Liver (tissue), 9 donors: ENCODE measurements around the gene RSRC1. TPM values are rescaled to one million over a fixed set of nuclear protein-coding genes. Genes with fewer than 3 reads are reported as not detected.

Experiments
- DNase-seq: peaks from one replicate; pipeline ENCODE4 v3.0.0-alpha.2; 2017; ENCODE audit warnings: low spot score
- H3K27ac ChIP-seq, 2 donors: one replicate each; pipeline ENCODE4 v1.7.0; 2013; ENCODE audit warnings: inconsistent platforms in 2 of 2, low read length in 2 of 2, control low read depth in 1 of 2, low read depth in 1 of 2, mild to moderate bottlenecking in 1 of 2
- H3K27me3 ChIP-seq, 4 donors: one replicate each; pipeline versions ENCODE4 v1.6.1 to v1.7.0; 2013; ENCODE audit warnings: low read length in 3 of 4, inconsistent platforms in 1 of 4, mild to moderate bottlenecking in 1 of 4, moderate library complexity in 1 of 4; ENCODE audit not compliant: control insufficient read depth in 4 of 4, insufficient read depth in 4 of 4
- H3K36me3 ChIP-seq, 4 donors: one replicate each; pipeline versions ENCODE4 v1.6.1 to v1.7.0; 2013; ENCODE audit warnings: low read length in 3 of 4, mild to moderate bottlenecking in 3 of 4, low read depth in 1 of 4, moderate library complexity in 1 of 4; ENCODE audit not compliant: control insufficient read depth in 4 of 4, insufficient read depth in 3 of 4
- H3K4me1 ChIP-seq, 4 donors: one replicate each; pipeline versions ENCODE4 v1.6.1 to v1.7.0; 2013; ENCODE audit warnings: low read length in 3 of 4, mild to moderate bottlenecking in 3 of 4, moderate library complexity in 1 of 4; ENCODE audit not compliant: control insufficient read depth in 4 of 4, insufficient read depth in 4 of 4
- H3K4me3 ChIP-seq, 3 donors: one replicate each; pipeline versions ENCODE4 v1.6.1 to v1.7.0; 2013; ENCODE audit warnings: low read length in 3 of 3, control low read depth in 1 of 3, low read depth in 1 of 3, mild to moderate bottlenecking in 1 of 3
- H3K9ac ChIP-seq, 2 donors: one replicate each; pipeline ENCODE4 v1.7.0; 2013; ENCODE audit warnings: low read length in 2 of 2, mild to moderate bottlenecking in 2 of 2, moderate library complexity in 2 of 2, control low read depth in 1 of 2, low read depth in 1 of 2
- H3K9me3 ChIP-seq, 4 donors: one replicate each; pipeline versions ENCODE4 v1.6.1 to v1.7.0; 2013; ENCODE audit warnings: low read length in 3 of 4; ENCODE audit not compliant: control insufficient read depth in 4 of 4
- CTCF ChIP-seq: fragments of 150-350 bp; IDR thresholded peaks from 2 replicates; pipeline ENCODE4 v1.5.1; 2017; ENCODE audit warnings: improper control_type of control experiment, low read depth, low read length; ENCODE audit not compliant: missing input control
- FOXA1 ChIP-seq: IDR thresholded peaks from 2 replicates; pipeline ENCODE4 v1.6.1; 2016; ENCODE audit warnings: antibody characterized with exemption
- HNF4A ChIP-seq, 2 donors: conservative IDR thresholded peaks; 2 replicates each; pipeline ENCODE4 v1.6.1; 2016; ENCODE audit warnings: antibody characterized with exemption in 2 of 2, mild to moderate bottlenecking in 2 of 2
- RAD21 ChIP-seq, 2 donors: IDR thresholded peaks; 2 replicates each; pipeline ENCODE4 v1.6.1; 2016; ENCODE audit warnings: antibody characterized with exemption in 2 of 2, mild to moderate bottlenecking in 2 of 2
- RXRA ChIP-seq, 2 donors: IDR thresholded peaks; 2 replicates each; pipeline ENCODE4 v1.6.1; 2017 to 2018; ENCODE audit warnings: antibody characterized with exemption in 2 of 2, mild to moderate bottlenecking in 1 of 2
- WGBS: extraction: QIAGEN DNeasy Blood & Tissue Kit; methylation state at CpG from one replicate; pipeline ENCODE4 v1.1.7; 2013; 5-methylcytosine and 5-hydroxymethylcytosine counted together
- polyA plus RNA-seq, 2 donors: library from polyadenylated mRNA; stranded (reverse) in 1 of 2; unstranded in 1 of 2; fragments of 200-250 nt in 1 of 2; fragments of >200 nt in 1 of 2; fragmentation: Nextera tagmentation in 1 of 2; extraction: Ambion mirVana in 1 of 2; gene quantifications; one replicate each; pipeline versions ENCODE4 v1.2.1 to v1.2.3, GENCODE V29; 2013 to 2015
- total RNA-seq, 2 donors: library from RNA; depleted of rRNA; stranded (reverse); fragments of >200 nt; gene quantifications; one replicate each; pipeline ENCODE4 v1.2.3, GENCODE V29; 2014
- TF ChIP-seq, protein P1 (sequence below): IDR thresholded peaks from 2 replicates; pipeline ENCODE4 v1.6.1; 2016; ENCODE audit warnings: antibody characterized with exemption
- TF ChIP-seq, protein P2 (sequence below): IDR thresholded peaks from 2 replicates; pipeline ENCODE4 v1.6.1; 2016; ENCODE audit warnings: antibody characterized with exemption, mild to moderate bottlenecking
- donor health status: healthy.
- donor health status: healthy.
- donor health status: healthy.
- donor health status: healthy.
- donor health status: healthy.

The RSRC1 gene
- total and polyA plus RNA-seq, 4 donors = 7.2 to 30.3 (median 20.7) TPM

- TF ChIP-seq FOXA1 (no peak), CTCF (no peak), RXRA (IDR thresholded peaks at IDR 0.05) (no peak)
- TF ChIP-seq, protein P1, sequence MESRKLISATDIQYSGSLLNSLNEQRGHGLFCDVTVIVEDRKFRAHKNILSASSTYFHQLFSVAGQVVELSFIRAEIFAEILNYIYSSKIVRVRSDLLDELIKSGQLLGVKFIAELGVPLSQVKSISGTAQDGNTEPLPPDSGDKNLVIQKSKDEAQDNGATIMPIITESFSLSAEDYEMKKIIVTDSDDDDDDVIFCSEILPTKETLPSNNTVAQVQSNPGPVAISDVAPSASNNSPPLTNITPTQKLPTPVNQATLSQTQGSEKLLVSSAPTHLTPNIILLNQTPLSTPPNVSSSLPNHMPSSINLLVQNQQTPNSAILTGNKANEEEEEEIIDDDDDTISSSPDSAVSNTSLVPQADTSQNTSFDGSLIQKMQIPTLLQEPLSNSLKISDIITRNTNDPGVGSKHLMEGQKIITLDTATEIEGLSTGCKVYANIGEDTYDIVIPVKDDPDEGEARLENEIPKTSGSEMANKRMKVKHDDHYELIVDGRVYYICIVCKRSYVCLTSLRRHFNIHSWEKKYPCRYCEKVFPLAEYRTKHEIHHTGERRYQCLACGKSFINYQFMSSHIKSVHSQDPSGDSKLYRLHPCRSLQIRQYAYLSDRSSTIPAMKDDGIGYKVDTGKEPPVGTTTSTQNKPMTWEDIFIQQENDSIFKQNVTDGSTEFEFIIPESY = no peak
- Histone ChIP-seq H3K9me3 (no peaks in the 10 kb centered on the region), H3K4me3 (no peak overlapping the region), H3K9ac (no peak overlapping the region), H3K27me3 (peaks cover 0 to 10% (median 1%) of the 10 kb centered on the region in 4 donors), H3K36me3 (no peaks in the 10 kb centered on the region), H3K27ac (no peak overlapping the region), H3K4me1 (peaks cover 2 to 6% (median 5%) of the 10 kb centered on the region in 4 donors)
- 96% methylated on average over 8 of the region's 8 CpGs for WGBS
- DNase-seq = no peak
These were observed 462.8 kb downstream of the RSRC1 start for GRCh38 chr3:158572766-158573060.

- Histone ChIP-seq H3K36me3 (no peaks in the 10 kb centered on the region), H3K9me3 (no peaks in the 10 kb centered on the region), H3K9ac (no peak overlapping the region), H3K4me3 (no peak overlapping the region), H3K4me1 (peaks cover 2 to 6% (median 5%) of the 10 kb centered on the region in 4 donors), H3K27me3 (peaks cover 0 to 8% (median 1%) of the 10 kb centered on the region in 4 donors), H3K27ac (no peak overlapping the region)
- 89% methylated on average over 7 of the region's 7 CpGs for WGBS
- DNase-seq = no peak
- TF ChIP-seq RXRA (IDR thresholded peaks at IDR 0.05) (no peak), RAD21 (IDR thresholded peaks at IDR 0.05) (no peak), HNF4A (conservative IDR thresholded peaks at IDR 0.05) (no peak), FOXA1 (no peak)
- TF ChIP-seq, protein P1 = no peak
- TF ChIP-seq, protein P2, sequence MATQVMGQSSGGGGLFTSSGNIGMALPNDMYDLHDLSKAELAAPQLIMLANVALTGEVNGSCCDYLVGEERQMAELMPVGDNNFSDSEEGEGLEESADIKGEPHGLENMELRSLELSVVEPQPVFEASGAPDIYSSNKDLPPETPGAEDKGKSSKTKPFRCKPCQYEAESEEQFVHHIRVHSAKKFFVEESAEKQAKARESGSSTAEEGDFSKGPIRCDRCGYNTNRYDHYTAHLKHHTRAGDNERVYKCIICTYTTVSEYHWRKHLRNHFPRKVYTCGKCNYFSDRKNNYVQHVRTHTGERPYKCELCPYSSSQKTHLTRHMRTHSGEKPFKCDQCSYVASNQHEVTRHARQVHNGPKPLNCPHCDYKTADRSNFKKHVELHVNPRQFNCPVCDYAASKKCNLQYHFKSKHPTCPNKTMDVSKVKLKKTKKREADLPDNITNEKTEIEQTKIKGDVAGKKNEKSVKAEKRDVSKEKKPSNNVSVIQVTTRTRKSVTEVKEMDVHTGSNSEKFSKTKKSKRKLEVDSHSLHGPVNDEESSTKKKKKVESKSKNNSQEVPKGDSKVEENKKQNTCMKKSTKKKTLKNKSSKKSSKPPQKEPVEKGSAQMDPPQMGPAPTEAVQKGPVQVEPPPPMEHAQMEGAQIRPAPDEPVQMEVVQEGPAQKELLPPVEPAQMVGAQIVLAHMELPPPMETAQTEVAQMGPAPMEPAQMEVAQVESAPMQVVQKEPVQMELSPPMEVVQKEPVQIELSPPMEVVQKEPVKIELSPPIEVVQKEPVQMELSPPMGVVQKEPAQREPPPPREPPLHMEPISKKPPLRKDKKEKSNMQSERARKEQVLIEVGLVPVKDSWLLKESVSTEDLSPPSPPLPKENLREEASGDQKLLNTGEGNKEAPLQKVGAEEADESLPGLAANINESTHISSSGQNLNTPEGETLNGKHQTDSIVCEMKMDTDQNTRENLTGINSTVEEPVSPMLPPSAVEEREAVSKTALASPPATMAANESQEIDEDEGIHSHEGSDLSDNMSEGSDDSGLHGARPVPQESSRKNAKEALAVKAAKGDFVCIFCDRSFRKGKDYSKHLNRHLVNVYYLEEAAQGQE = no peak
These were observed 463.8 kb downstream of the RSRC1 start for GRCh38 chr3:158573714-158574113.
